Stomach (tissue), 9 donors: Measurements from ENCODE around the gene TRIM26. TPM values are rescaled to one million over a fixed set of nuclear protein-coding genes. Genes with fewer than 3 reads are reported as not detected.

Source experiments
- DNase-seq, 2 donors: peaks; one replicate each; pipeline versions ENCODE4 v3.0.0 to v3.0.0-alpha.2; 2013 to 2019
- H3K27ac ChIP-seq, 5 donors: fragments of 200-600 bp in 4 of 5; sonication (generic) in 4 of 5; one replicate each; pipeline ENCODE4 v1.5.1; 2013 to 2019; ENCODE audit warnings: mild to moderate bottlenecking in 1 of 5, moderate library complexity in 1 of 5
- H3K27me3 ChIP-seq, 3 donors: fragments of 200-600 bp; sonication (generic); one replicate each; pipeline ENCODE4 v1.5.1; 2017 to 2019; ENCODE audit warnings: mixed run types in 1 of 3
- H3K36me3 ChIP-seq, 4 donors: fragments of 200-600 bp; sonication (generic); 1 replicate in 3 of 4; 2 replicates in 1 of 4; pipeline ENCODE4 v1.5.1; 2016 to 2019
- H3K4me1 ChIP-seq, 4 donors: fragments of 200-600 bp; sonication (generic); one replicate each; pipeline ENCODE4 v1.5.1; 2016 to 2019
- H3K4me3 ChIP-seq, 4 donors: fragments of 200-600 bp; sonication (generic) in 3 of 4; one replicate each; pipeline ENCODE4 v1.5.1; 2016 to 2019; ENCODE audit warnings: mild to moderate bottlenecking in 1 of 4
- H3K9me3 ChIP-seq, 4 donors: fragments of 200-600 bp; sonication (generic); one replicate each; pipeline ENCODE4 v1.5.1; 2016 to 2019
- EP300 ChIP-seq: sonication (generic); formaldehyde crosslinking; IDR thresholded peaks from one replicate; pipeline ENCODE4 v1.6.1; 2017; ENCODE audit warnings: antibody characterized with exemption
- POLR2A ChIP-seq, 4 donors: fragments of 450-650 bp; IDR thresholded peaks; one replicate each; pipeline ENCODE4 v1.6.1; 2016; ENCODE audit warnings: antibody characterized with exemption in 4 of 4, control low read depth in 2 of 4, mild to moderate bottlenecking in 1 of 4, moderate library complexity in 1 of 4
- POLR2AphosphoS5 ChIP-seq, 3 donors: sonication (generic); formaldehyde crosslinking; IDR thresholded peaks; one replicate each; pipeline ENCODE4 v1.6.1; 2016; ENCODE audit warnings: antibody characterized with exemption in 3 of 3
- WGBS, 5 donors: extraction: QIAGEN DNeasy Blood & Tissue Kit in 3 of 5; methylation state at CpG; one replicate each; pipeline versions ENCODE4 v1.1.5 to v1.1.7; 2013 to 2018; 5-methylcytosine and 5-hydroxymethylcytosine counted together
- intact Hi-C: fragments of 100-400 bp; cut with DNase I; formaldehyde crosslinking; loops from one replicate; pipeline ENCODE4 v1.15.1; 2023; ENCODE audit warnings: low total_unique reads
- polyA plus RNA-seq, 3 donors: library from polyadenylated mRNA; stranded (reverse); fragments of 200-250 nt; gene quantifications; one replicate each; pipeline ENCODE4 v1.2.3, GENCODE V29; 2013
- total RNA-seq, 5 donors: library from RNA; depleted of rRNA; stranded (reverse); fragments of >200 nt; gene quantifications; one replicate each; pipeline versions ENCODE4 v1.1.0 to v1.2.3, GENCODE V29; 2014 to 2016
- TF ChIP-seq, protein P1 (sequence below), 7 experiments: fragments of 450-650 bp in 4 of 7; fragments of 200-600 bp in 3 of 7; sonication (generic) in 3 of 7; IDR thresholded peaks; one replicate each; pipeline ENCODE4 v1.5.1; 2016 to 2019; ENCODE audit warnings: antibody characterized with exemption in 7 of 7, control low read depth in 2 of 7, mild to moderate bottlenecking in 1 of 7
- donor health status: healthy with polysubstance abuse.
- donor health status: Bipolar disorder and iron deficiency.
- donor health status: healthy.

The TRIM26 gene
- total and polyA plus RNA-seq, 8 donors, result 25.1 to 53.9 (median 30.4) TPM

- intact Hi-C loops, result no loop called here
- no peaks in the 10 kb centered on the region for H3K36me3 ChIP-seq
- 65 to 78% (median 70%) methylated on average over 28 to 31 of the region's 31 CpGs for WGBS, 5 donors
- no peak for TF ChIP-seq POLR2AphosphoS5 (IDR thresholded peaks at IDR 0.05)
- no peak within 1 kb of the TSS for H3K4me3 ChIP-seq
- DNase-seq, result peak in 1 of 2 donors; percentile 72
- H3K27ac ChIP-seq, result no peak within 1 kb of the TSS
- H3K9me3 ChIP-seq, result no peaks in the 10 kb centered on the region
- H3K27me3 ChIP-seq, result peaks cover 0 to 28% (median 5%) of the 10 kb centered on the region in 3 donors
- H3K4me1 ChIP-seq, result peaks cover 0 to 2% (median 0%) of the 10 kb centered on the region in 4 donors
Measured at GRCh38 chr6:30163090-30163917, 49.9 kb downstream of the TRIM26 start, which contains the start of gene TRIM15. TSS of gene TRIM15 (plus strand) at chr6:30163546. CDS start at chr6:30163685, 139 bp downstream.

DNA sequence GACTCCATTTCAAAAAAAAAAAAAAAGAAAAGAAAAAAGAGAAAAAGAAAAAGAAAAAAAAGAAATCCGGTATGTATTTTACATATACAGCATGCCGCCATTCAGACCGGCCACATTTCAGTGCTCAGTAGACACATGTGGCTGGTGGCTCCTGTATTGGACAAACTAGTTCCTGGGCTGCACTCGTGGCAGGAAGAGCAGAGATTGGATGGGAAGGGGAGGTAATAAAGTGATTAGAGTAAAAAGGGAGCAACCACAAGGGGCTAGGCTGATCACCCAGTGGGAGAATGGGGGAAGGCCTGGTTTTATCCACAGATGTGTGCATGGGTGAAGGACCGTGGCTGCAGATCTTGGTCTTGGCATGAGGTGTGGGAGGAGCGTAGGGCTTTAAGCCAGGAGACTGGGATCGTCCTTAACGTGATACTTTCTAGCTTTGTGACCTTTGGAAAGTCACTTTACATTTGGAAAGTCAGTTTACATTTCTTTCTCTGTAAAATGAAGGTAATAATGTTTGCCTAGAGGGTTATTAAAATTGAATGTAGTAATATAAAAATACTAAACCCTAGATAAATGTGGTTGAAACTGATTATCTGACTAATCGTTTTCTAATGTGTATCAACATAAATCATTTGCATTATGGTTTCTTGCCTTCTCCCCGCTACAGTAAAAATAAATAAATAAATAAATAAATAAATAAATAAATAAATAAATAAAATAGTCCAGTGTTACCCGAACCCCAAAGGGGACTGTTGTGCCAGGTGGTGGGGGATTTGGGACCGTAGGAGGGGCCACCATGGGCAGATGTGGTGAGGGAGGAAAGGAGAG lies 50.7 kb downstream of the TRIM26 start:
- Histone ChIP-seq H3K4me3 (no peak overlapping the region), H3K36me3 (no peaks in the 10 kb centered on the region), H3K27ac (no peak overlapping the region), H3K4me1 (peaks cover 0 to 2% (median 0%) of the 10 kb centered on the region in 4 donors), H3K9me3 (no peaks in the 10 kb centered on the region), H3K27me3 (peaks cover 0 to 25% (median 3%) of the 10 kb centered on the region in 3 donors)
- no peak for DNase-seq
- WGBS, 5 donors, result 70 to 78% (median 76%) methylated on average over 12 of the region's 12 CpGs
- intact Hi-C loops, result no loop called here
- TF ChIP-seq POLR2AphosphoS5 (IDR thresholded peaks at IDR 0.05) (no peak), POLR2A (IDR thresholded peaks at IDR 0.05) (no peak), EP300 (no peak)
- TF ChIP-seq, protein P1, sequence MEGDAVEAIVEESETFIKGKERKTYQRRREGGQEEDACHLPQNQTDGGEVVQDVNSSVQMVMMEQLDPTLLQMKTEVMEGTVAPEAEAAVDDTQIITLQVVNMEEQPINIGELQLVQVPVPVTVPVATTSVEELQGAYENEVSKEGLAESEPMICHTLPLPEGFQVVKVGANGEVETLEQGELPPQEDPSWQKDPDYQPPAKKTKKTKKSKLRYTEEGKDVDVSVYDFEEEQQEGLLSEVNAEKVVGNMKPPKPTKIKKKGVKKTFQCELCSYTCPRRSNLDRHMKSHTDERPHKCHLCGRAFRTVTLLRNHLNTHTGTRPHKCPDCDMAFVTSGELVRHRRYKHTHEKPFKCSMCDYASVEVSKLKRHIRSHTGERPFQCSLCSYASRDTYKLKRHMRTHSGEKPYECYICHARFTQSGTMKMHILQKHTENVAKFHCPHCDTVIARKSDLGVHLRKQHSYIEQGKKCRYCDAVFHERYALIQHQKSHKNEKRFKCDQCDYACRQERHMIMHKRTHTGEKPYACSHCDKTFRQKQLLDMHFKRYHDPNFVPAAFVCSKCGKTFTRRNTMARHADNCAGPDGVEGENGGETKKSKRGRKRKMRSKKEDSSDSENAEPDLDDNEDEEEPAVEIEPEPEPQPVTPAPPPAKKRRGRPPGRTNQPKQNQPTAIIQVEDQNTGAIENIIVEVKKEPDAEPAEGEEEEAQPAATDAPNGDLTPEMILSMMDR (IDR thresholded peaks at IDR 0.05), result no peak

DNA sequence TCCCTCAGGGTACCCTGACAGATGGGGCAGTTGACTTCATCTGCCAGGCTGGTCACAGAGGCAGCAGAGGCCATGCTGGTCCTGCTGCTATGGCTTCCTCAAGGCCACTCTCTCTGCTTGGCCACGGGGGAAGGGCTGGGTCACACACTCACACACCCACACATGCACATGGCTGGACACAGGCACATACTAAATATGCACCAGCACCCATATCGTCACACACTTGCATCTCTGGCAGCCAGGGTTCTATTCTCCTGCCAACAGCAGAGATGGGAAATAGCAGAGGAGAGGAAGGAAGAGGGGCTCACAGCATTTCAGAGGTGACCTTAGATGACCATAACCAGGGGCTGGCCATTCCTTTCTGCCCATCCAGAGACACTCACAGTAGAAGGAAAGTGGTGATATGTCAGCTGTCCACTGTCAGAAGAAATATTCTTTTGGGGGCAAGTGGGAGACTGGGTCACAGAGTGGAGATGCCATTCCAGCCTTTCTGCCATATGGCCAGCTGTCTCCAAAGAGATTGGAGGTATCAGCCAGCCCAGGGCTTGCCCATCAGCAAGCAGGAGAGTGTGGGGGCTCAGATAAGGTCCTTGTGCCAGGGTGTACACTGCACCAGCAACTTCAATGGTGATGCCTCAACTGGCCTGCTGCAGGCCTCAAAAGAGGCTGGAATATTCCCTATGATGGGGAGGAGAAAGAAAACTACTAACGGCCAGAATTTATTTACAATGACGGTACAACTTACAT lies 52.2 kb downstream of the TRIM26 start, which contains the start of gene TRIM10:
TRIM10 (minus strand) TSS at position 427 of the 747 bp plus-strand sequence; CDS start at position 74, 353 bp downstream.
- intact Hi-C loops, result no loop called here
- DNase-seq, result no peak
- Histone ChIP-seq H3K4me3 (no peak within 1 kb of the TSS), H3K27ac (no peak within 1 kb of the TSS), H3K27me3 (peaks cover 0 to 28% (median 6%) of the 10 kb centered on the region in 3 donors), H3K36me3 (no peaks in the 10 kb centered on the region), H3K4me1 (peaks cover 0 to 10% (median 1%) of the 10 kb centered on the region in 4 donors), H3K9me3 (no peaks in the 10 kb centered on the region)
- TF ChIP-seq POLR2AphosphoS5 (IDR thresholded peaks at IDR 0.05) (no peak), POLR2A (IDR thresholded peaks at IDR 0.05) (no peak), EP300 (no peak)
- TF ChIP-seq, protein P1 (IDR thresholded peaks at IDR 0.05), result no peak
- 77 to 83% (median 79%) methylated on average over 3 to 4 of the region's 4 CpGs for WGBS, 5 donors

GRCh38 chr6:30160008-30160784 lies 53.0 kb downstream of the TRIM26 start:
- WGBS, 5 donors, result 82 to 88% (median 86%) methylated on average over 8 to 17 of the region's 17 CpGs
- no peak for DNase-seq
- no peak overlapping the region for H3K27ac ChIP-seq
- no peaks in the 10 kb centered on the region for H3K9me3 ChIP-seq
- peaks cover 0 to 32% (median 6%) of the 10 kb centered on the region in 3 donors for H3K27me3 ChIP-seq
- no peak overlapping the region for H3K4me3 ChIP-seq
- peaks cover 0 to 10% (median 1%) of the 10 kb centered on the region in 4 donors for H3K4me1 ChIP-seq
- no peaks in the 10 kb centered on the region for H3K36me3 ChIP-seq
- intact Hi-C loops, result no loop called here
- no peak for TF ChIP-seq POLR2A (IDR thresholded peaks at IDR 0.05)
- no peak for TF ChIP-seq EP300
- TF ChIP-seq POLR2AphosphoS5 (IDR thresholded peaks at IDR 0.05), result no peak
- TF ChIP-seq, protein P1 (IDR thresholded peaks at IDR 0.05), result no peak
